OCI-LY7 (cell line): ENCODE measurements around the gene CATSPERE.

Experiments
- CTCF ChIP-seq: fragments of 200-600 bp; sonication (generic); conservative IDR thresholded peaks from 2 replicates; pipeline ENCODE4 v1.5.1; 2014; ENCODE audit warnings: mild to moderate bottlenecking, antibody characterized with exemption, low read length, moderate library complexity, mixed read lengths
- EZH2phosphoT487 ChIP-seq: fragments of 200-600 bp; sonication (generic); IDR thresholded peaks from 2 replicates; pipeline ENCODE4 v1.6.1; 2018; ENCODE audit warnings: low read depth, borderline replicate concordance, mild to moderate bottlenecking, mixed run types, antibody characterized with exemption, low read length, moderate library complexity, mixed read lengths

DNA sequence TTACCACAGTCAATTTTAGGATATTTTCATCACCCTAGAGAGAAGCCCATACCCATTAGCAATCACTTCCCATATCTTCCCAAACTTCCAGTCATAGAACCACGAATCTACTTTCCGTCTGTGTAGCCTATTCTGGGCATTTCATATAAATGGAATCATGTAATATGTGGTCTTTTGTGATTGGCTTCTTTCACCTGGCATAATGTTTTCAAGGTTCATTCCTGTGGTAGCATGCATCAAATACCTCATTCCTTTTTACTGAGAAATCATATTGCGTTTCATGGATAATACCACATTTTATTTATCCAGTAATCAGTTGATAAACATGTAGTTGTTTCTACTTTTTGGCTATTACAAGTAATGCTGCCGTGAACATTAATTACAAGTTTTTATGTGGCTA, 213.4 kb downstream of the CATSPERE start:
- TF ChIP-seq CTCF (no peak), EZH2phosphoT487 (no peak)
